ENCODE measurements around the gene RIPK3.

GRCh38 chr14:24376448-24377070, 36.8 kb upstream of the RIPK3 start:
- TF ChIP-seq CTCF (IDR thresholded peaks at IDR 0.05) (no peak), POLR2AphosphoS5 (IDR thresholded peaks at IDR 0.05) (no peak)

All from prostate gland (tissue), 2 donors.